Fibroblast of villous mesenchyme (primary cell): ENCODE measurements around the gene PACS2. TPM values are rescaled to one million over a fixed set of nuclear protein-coding genes. Genes with fewer than 3 reads are reported as not detected.
"Not testable (repeated sequence)": the region's sequence is repeated elsewhere in the genome, so short reads cannot be mapped to it uniquely, and the experiment has no call there.

Experiments used
- DNase-seq: peaks from one replicate; pipeline ENCODE4 v3.0.0-alpha.2; 2010; ENCODE audit warnings: low read depth
- H3K4me3 ChIP-seq: 2 replicates; pipeline ENCODE4 v1.5.1; 2011; ENCODE audit warnings: low read depth, mild to moderate bottlenecking, low read length
- CTCF ChIP-seq: IDR thresholded peaks from 2 replicates; pipeline ENCODE4 v1.5.1; 2012; ENCODE audit warnings: low read depth, mild to moderate bottlenecking, low read length; ENCODE audit not compliant: insufficient read depth
- total RNA-seq: library from RNA; depleted of rRNA; stranded (reverse); fragments of >200 nt; gene quantifications from 2 replicates; pipeline ENCODE4 v1.2.3, GENCODE V29; 2012

Gene PACS2
- total RNA-seq, 1 donor = 35.0 TPM

- H3K4me3 ChIP-seq = peak overlapping the region; percentile 79
- no peak for TF ChIP-seq CTCF
- DNase-seq = peak; percentile 95
These were observed 13.2 kb upstream of the PACS2 start for GRCh38 chr14:105301103-105301914.

- H3K4me3 ChIP-seq = peak overlapping the region; percentile 79
- not testable (repeated sequence) for DNase-seq
These were observed 12.7 kb upstream of the PACS2 start for GRCh38 chr14:105301915-105302249.

- H3K4me3 ChIP-seq = no peak overlapping the region
- TF ChIP-seq CTCF = no peak
- DNase-seq = no peak
These were observed 10.6 kb upstream of the PACS2 start for GRCh38 chr14:105303949-105304348.

- DNase-seq = no peak
- no peak overlapping the region for H3K4me3 ChIP-seq
- no peak for TF ChIP-seq CTCF
These were observed 10.0 kb upstream of the PACS2 start for GRCh38 chr14:105304565-105304964.

GRCh38 chr14:105305345-105305744 lies 9.2 kb upstream of the PACS2 start:
- no peak for TF ChIP-seq CTCF
- DNase-seq = no peak

GRCh38 chr14:105305791-105306190 lies 8.8 kb upstream of the PACS2 start:
- no peak for TF ChIP-seq CTCF
- H3K4me3 ChIP-seq = no peak overlapping the region
- no peak for DNase-seq

More at GRCh38 chr14:105305345-105305744, 9.2 kb upstream of the PACS2 start:
- H3K4me3 ChIP-seq = no peak overlapping the region

GRCh38 chr14:105307052-105307727 lies 7.4 kb upstream of the PACS2 start:
- H3K4me3 ChIP-seq = no peak overlapping the region
- TF ChIP-seq CTCF = no peak
- no peak for DNase-seq
